Loucy (cell line): Measurements from ENCODE around the gene MYCBP2.

ENCODE experiments used
- CTCF ChIP-seq: fragments of 200-600 bp; sonication (generic); conservative IDR thresholded peaks from 2 replicates; pipeline ENCODE4 v1.5.1; 2014; ENCODE audit warnings: mild to moderate bottlenecking, antibody characterized with exemption, low read length
- EZH2phosphoT487 ChIP-seq: fragments of 200-600 bp; IDR thresholded peaks from 2 replicates; pipeline ENCODE4 v1.6.1; 2018; ENCODE audit warnings: antibody characterized with exemption, mild to moderate bottlenecking, moderate library complexity, borderline replicate concordance

GRCh38 chr13:77235456-77236022 lies 91.4 kb downstream of the MYCBP2 start:
- TF ChIP-seq EZH2phosphoT487 (no peak), CTCF (no peak)
